ENCODE measurements around the gene RTN3. TPM values are rescaled to one million over a fixed set of nuclear protein-coding genes. Genes with fewer than 3 reads are reported as not detected.

RTN3 gene
- total RNA-seq: 34.2 and 62.9 TPM in 2 replicates

GRCh38 chr11:63681321-63682065 is at the start of gene RTN3:
Gene RTN3, plus strand, starts transcription at chr11:63681500. Its CDS starts 137 bp downstream, at chr11:63681637.

GRCh38 chr11:63671322-63672155 is 9.8 kb upstream of the RTN3 start, which contains the start of gene ATL3:
Gene ATL3, minus strand, starts transcription at chr11:63671376. Its CDS starts 41 bp downstream, at chr11:63671335.

GRCh38 chr11:63768237-63769041 is 87.1 kb downstream of the RTN3 start, which contains the start of gene ZFTA:
Gene ZFTA, minus strand, starts transcription at chr11:63768775. Its CDS starts 153 bp downstream, at chr11:63768622.

Other genes with a start within 250 kb of the RTN3 start
- gene PLAAT5, start 190.3 kb upstream of the RTN3 start, total RNA-seq: not detected in 2 replicates
- not detected in 2 replicates for gene LGALS12, start 175.4 kb upstream of the RTN3 start, total RNA-seq
- gene PLAAT4, start 144.7 kb upstream of the RTN3 start, total RNA-seq: 1.0 and 8.6 TPM in 2 replicates
- 0.50 and 2.4 TPM in 2 replicates for gene PLAAT2, start 118.1 kb upstream of the RTN3 start, total RNA-seq
- 0.28 and 5.8 TPM in 2 replicates for gene PLAAT3, start 67.1 kb upstream of the RTN3 start, total RNA-seq
- gene ATL3, start 10.1 kb upstream of the RTN3 start, total RNA-seq: 93.1 and 99.5 TPM in 2 replicates
- gene ZFTA, start 87.3 kb downstream of the RTN3 start, total RNA-seq: 2.1 and 7.3 TPM in 2 replicates
- 4.4 and 11.0 TPM in 2 replicates for gene SPINDOC, start 132.0 kb downstream of the RTN3 start, total RNA-seq
- 19.5 and 44.6 TPM in 2 replicates for gene MARK2, start 157.6 kb downstream of the RTN3 start, total RNA-seq
- 1.7 and 4.7 TPM in 2 replicates for gene RCOR2, start 235.7 kb downstream of the RTN3 start, total RNA-seq